DOHH2 (cell line): ENCODE measurements around the gene MAN2B2.

Experiments
- H3F3A ChIP-seq: fragments of 200-600 bp; sonication (generic), shearing (Covaris generic); 2 replicates; pipeline ENCODE4 v1.6.0; 2016; ENCODE audit warnings: antibody characterized with exemption, mild to moderate bottlenecking; ENCODE audit not compliant: control insufficient read depth, insufficient read depth
- H3K27ac ChIP-seq: fragments of 200-600 bp; sonication (generic); 2 replicates; pipeline ENCODE4 v1.5.1; 2014; ENCODE audit warnings: low read depth, mild to moderate bottlenecking, low read length, moderate library complexity
- H3K27me3 ChIP-seq: fragments of 200-600 bp; sonication (generic); 2 replicates; pipeline ENCODE4 v1.6.1; 2014; ENCODE audit warnings: mild to moderate bottlenecking, low read length, mixed read lengths; ENCODE audit not compliant: control insufficient read depth
- H3K36me3 ChIP-seq: fragments of 200-600 bp; sonication (generic); 2 replicates; pipeline ENCODE4 v1.6.1; 2014; ENCODE audit warnings: mild to moderate bottlenecking, low read length, moderate library complexity, mixed read lengths; ENCODE audit not compliant: control insufficient read depth
- H3K4me1 ChIP-seq: fragments of 200-600 bp; sonication (generic); 2 replicates; pipeline ENCODE4 v1.6.1; 2014; ENCODE audit warnings: mild to moderate bottlenecking, low read length, mixed read lengths; ENCODE audit not compliant: control insufficient read depth
- H3K4me2 ChIP-seq: fragments of 200-600 bp; sonication (generic); 2 replicates; pipeline ENCODE4 v1.6.0; 2014; ENCODE audit warnings: mild to moderate bottlenecking, low read length, moderate library complexity
- H3K4me3 ChIP-seq: fragments of 200-600 bp; sonication (generic); 2 replicates; pipeline ENCODE4 v1.5.1; 2014; ENCODE audit warnings: mild to moderate bottlenecking, low read length, mixed read lengths
- H3K79me2 ChIP-seq: fragments of 200-600 bp; sonication (generic); 2 replicates; pipeline ENCODE4 v1.6.1; 2014; ENCODE audit warnings: mild to moderate bottlenecking, low read length, mixed read lengths; ENCODE audit not compliant: control insufficient read depth
- H3K9me2 ChIP-seq: fragments of 200-600 bp; sonication (generic); replicated peaks from 2 replicates; pipeline ENCODE4 v1.6.1; 2014; ENCODE audit warnings: mild to moderate bottlenecking, low read length, mixed read lengths; ENCODE audit not compliant: control insufficient read depth
- H3K9me3 ChIP-seq: fragments of 200-600 bp; sonication (generic); 2 replicates; pipeline ENCODE4 v1.6.1; 2014; ENCODE audit warnings: antibody characterized with exemption, low read length, mixed read lengths; ENCODE audit not compliant: control insufficient read depth, insufficient read depth
- H4K20me1 ChIP-seq: fragments of 200-600 bp; sonication (generic); 2 replicates; pipeline ENCODE4 v1.6.0; 2014; ENCODE audit warnings: low read depth, mild to moderate bottlenecking, antibody characterized with exemption, low read length, moderate library complexity; ENCODE audit not compliant: control insufficient read depth, insufficient read depth
- EZH2phosphoT487 ChIP-seq: fragments of 200-600 bp; sonication (generic); IDR thresholded peaks from 2 replicates; pipeline ENCODE4 v1.6.1; 2017; ENCODE audit warnings: borderline replicate concordance, mild to moderate bottlenecking, antibody characterized with exemption, low read length, moderate library complexity, mixed read lengths
- TF ChIP-seq, protein P1 (sequence below): fragments of 200-600 bp; sonication (generic); IDR thresholded peaks from one replicate; pipeline ENCODE4 v1.5.1; 2014; ENCODE audit warnings: antibody characterized with exemption, mild to moderate bottlenecking, low read depth, low read length; ENCODE audit not compliant: poor library complexity, severe bottlenecking

Gene MAN2B2

DNA sequence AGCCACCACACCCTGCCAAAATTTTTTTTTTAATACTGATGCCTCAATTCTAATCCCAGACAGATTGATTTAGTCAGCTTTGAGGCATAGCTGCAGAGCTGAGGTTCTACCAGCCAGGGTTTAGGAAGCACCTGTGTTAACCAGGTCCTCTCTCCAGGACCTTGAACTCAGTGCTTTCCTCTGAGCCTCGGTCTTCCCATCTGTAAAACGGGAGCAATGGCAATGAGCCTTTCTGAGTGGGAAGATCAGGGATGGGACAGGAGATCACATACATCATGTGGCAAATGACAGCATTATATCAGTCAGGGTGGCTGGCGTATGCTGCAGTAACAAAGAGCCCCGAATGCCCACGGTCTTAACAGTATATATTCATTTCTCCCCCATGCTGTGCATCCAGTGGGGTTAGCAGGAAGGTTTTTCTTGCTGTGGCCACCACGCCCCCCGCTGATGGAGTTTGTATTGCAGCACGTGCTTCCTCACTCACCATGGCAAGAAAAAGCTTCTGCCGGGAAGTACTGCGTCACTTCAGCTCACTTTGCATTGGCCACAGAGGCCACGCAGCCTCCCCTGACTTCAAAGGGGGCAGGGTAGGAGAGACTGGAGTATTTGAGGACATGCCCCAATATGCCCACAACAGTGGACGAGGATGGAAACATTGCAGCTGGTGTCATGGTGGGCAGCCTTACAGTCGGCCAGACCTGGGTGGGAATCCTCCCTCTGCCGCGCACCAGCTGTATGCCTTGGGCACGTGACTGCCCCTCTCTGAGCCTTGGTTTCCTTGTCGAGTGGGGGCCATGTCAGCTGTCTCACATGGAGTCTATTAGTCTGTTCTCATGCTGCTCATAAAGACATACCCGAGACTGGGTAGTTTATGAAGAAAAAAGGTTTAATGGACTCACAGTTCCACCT, 41.4 kb downstream of the MAN2B2 start:
- Histone ChIP-seq H3K27ac (no peak overlapping the region), H4K20me1 (no peaks in the 10 kb centered on the region), H3K79me2 (no peaks in the 10 kb centered on the region), H3K9me2 (no peaks in the 10 kb centered on the region), H3K36me3 (peaks cover 5% of the 10 kb centered on the region; the same call in 1 of the 2 replicates), H3K9me3 (no peaks in the 10 kb centered on the region), H3K4me1 (no peaks in the 10 kb centered on the region), H3K4me3 (no peak overlapping the region), H3K4me2 (no peak overlapping the region), H3F3A (no peaks in the 10 kb centered on the region), H3K27me3 (no peaks in the 10 kb centered on the region)
- TF ChIP-seq, protein P1, sequence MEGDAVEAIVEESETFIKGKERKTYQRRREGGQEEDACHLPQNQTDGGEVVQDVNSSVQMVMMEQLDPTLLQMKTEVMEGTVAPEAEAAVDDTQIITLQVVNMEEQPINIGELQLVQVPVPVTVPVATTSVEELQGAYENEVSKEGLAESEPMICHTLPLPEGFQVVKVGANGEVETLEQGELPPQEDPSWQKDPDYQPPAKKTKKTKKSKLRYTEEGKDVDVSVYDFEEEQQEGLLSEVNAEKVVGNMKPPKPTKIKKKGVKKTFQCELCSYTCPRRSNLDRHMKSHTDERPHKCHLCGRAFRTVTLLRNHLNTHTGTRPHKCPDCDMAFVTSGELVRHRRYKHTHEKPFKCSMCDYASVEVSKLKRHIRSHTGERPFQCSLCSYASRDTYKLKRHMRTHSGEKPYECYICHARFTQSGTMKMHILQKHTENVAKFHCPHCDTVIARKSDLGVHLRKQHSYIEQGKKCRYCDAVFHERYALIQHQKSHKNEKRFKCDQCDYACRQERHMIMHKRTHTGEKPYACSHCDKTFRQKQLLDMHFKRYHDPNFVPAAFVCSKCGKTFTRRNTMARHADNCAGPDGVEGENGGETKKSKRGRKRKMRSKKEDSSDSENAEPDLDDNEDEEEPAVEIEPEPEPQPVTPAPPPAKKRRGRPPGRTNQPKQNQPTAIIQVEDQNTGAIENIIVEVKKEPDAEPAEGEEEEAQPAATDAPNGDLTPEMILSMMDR = no peak
- no peak for TF ChIP-seq EZH2phosphoT487

GRCh38 chr4:6617246-6617645, 42.3 kb downstream of the MAN2B2 start:
- Histone ChIP-seq H4K20me1 (no peaks in the 10 kb centered on the region), H3K27me3 (no peaks in the 10 kb centered on the region), H3K27ac (no peak overlapping the region), H3K36me3 (peaks cover 5% of the 10 kb centered on the region; the same call in 1 of the 2 replicates), H3K9me2 (no peaks in the 10 kb centered on the region), H3K4me1 (no peaks in the 10 kb centered on the region), H3K9me3 (no peaks in the 10 kb centered on the region), H3K79me2 (no peaks in the 10 kb centered on the region), H3K4me3 (no peak overlapping the region), H3F3A (no peaks in the 10 kb centered on the region), H3K4me2 (no peak overlapping the region)
- TF ChIP-seq, protein P1 = no peak
- no peak for TF ChIP-seq EZH2phosphoT487

GRCh38 chr4:6618386-6619115, 43.6 kb downstream of the MAN2B2 start:
- Histone ChIP-seq H3F3A (no peaks in the 10 kb centered on the region), H3K27ac (no peak overlapping the region), H3K36me3 (peaks cover 5% of the 10 kb centered on the region; the same call in 1 of the 2 replicates), H3K79me2 (no peaks in the 10 kb centered on the region), H3K27me3 (no peaks in the 10 kb centered on the region), H3K4me1 (no peaks in the 10 kb centered on the region), H4K20me1 (no peaks in the 10 kb centered on the region), H3K9me3 (no peaks in the 10 kb centered on the region), H3K4me3 (no peak overlapping the region), H3K9me2 (no peaks in the 10 kb centered on the region), H3K4me2 (no peak overlapping the region)
- TF ChIP-seq EZH2phosphoT487 = no peak
- TF ChIP-seq, protein P1 = no peak
